HG02885 (cell line): ENCODE results near the gene TMEM128.
"Not testable (repeated sequence)": the region's sequence is repeated elsewhere in the genome, so short reads cannot be mapped to it uniquely, and the experiment has no call there.

Source experiments
- ATAC-seq: cut with Tn5 transposase; IDR thresholded peaks from one replicate; pipeline ENCODE4 v1.9.1; 2021; ENCODE audit warnings: mild to moderate bottlenecking; ENCODE audit not compliant: unreplicated experiment, poor library complexity

TMEM128 gene

DNA sequence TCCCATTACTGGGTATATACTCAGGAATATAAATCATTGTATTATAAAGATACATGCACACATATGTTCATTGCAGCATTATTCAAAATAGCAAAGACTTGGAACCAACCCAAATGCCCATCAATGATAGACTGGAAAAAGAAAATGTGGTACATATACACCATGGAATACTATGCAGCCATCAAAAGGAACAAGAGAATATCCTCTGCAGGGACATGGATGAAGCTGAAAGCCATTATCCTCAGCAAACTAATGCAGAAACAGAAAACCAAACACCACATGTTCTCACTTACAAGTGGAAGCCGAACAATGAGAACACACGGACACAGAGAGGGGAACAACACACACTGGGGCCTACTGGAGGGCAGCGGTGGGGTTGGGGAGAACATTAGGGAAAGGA is 9.7 kb upstream of the TMEM128 start:
- not testable (repeated sequence) for ATAC-seq

DNA sequence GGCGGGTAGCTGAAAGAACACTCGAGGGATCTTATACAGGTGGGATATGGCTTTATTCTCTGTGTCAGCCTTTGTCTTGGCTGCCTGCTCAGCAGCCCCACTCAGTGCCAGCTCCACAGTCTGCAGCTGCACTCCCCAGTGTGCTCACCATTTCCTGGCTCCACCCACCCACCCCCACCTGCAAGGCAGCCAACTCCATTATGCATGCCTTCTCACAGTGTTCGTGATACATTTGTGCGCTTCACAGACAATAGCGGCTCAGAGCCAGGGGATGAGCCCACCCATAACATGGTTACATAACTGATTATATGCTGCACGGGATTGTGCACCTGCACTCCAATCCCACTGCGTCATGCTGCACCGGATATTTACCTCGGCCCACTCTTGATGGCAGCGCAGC is 8.8 kb upstream of the TMEM128 start:
- no peak for ATAC-seq

DNA sequence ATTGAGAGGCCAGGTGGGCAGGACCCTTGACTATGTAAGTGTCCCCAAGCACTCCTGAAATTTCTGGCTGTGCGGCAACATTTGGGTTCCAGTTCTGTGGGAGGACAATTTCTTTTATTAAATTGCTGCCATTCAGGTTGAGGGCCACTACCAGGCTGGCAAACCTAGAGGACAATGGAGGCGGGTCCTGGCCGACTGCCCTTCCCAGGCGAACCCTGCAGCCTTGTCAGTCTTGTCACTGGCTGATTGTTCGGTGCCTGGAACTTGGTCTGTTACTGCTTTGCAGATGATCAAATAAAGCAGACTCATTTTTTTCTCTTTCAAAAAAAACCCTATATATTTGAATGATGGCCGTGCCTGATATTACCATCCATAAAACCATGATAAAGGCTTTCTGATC is 6.6 kb upstream of the TMEM128 start:
- ATAC-seq: no peak

DNA sequence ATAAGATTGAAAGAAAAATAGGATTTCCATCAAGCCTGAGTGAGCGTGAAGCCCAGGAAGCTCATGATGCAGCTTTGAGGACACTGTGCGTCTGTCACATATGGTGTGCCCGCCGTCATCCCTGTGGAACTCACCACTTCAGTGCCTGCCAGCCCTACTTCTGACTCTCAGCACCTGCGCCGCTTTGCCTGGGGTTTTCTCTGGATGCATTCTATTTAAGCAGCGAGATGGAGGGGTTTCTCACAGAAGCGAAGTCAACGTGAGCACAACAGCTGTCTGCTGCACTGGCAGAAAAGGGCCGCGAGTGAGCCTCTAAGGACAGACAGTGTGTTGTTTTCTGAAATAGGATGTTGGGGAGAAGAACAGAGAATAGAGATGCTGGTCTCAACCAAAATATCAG is 6.2 kb upstream of the TMEM128 start:
- ATAC-seq: no peak

DNA sequence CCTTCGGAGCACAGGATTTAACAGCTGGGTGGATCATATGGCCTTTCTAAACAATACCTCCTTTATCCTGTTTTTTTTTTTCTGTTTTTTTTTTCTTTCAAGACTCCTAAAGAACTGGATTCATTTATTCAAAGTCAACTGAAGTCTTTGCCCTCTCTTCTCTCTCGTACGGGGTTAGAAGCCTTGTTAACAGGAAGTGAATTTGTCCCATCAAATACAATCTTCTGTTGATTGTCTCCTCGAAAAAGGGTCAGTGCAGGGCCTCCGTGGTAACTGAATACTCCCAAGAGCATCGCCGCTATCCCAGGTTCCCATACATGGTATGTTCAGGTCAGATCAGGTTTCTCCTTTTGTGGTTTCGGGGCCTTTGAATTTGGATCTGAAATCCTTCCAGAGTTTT is 1.8 kb upstream of the TMEM128 start:
- no peak for ATAC-seq

DNA sequence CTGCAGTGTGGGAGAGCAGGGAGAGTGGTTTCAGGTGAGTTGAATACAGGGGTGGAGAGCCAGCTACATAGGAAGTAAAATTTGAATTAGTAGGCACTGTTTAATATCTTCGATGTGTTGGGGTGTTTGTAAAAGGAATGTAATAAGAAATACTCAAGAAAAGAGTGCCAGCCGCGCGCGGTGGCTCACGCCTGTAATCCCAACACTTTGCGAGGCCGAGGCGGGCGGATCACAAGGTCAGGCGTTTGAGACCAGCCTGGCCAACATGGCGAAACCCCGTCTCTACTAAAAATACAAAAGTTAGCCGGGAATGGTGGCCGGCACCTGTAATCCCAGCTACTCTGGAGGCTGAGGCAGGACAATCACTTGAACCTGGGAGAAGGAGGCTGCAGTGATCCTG is 1.3 kb upstream of the TMEM128 start:
- ATAC-seq: not testable (repeated sequence)

DNA sequence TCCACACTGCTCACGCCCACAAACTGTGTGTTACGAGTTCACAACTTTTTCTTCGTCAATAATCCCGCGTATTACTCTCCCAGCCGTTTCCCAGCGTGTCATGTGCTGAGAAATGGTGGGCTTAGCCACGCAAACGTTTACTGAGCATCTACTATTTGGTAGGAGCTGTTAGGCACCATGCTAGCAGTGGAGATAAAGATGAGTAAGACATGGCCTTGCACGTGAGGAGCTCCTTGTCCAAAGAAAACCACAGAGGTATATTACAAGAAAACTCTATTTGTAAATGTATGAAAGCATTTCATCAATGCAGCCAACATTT is 821 bp upstream of the TMEM128 start:
- no peak for ATAC-seq

DNA sequence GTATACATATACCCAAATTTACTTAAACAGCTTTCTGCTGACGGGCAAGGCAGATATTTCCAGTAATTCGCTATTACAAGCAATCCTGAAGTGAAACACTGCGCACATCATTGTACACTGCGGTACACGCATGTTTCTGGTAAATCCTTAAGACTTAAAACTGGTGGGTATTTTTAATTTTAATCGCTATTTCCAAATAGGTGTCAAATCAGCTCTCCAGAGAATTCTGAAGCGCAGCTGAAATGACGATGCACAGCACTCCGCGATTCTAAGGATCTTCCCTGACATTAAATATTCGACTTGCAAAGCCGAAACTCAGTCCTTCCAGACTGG is 361 bp downstream of the TMEM128 start:
- peak; percentile 3 for ATAC-seq

DNA sequence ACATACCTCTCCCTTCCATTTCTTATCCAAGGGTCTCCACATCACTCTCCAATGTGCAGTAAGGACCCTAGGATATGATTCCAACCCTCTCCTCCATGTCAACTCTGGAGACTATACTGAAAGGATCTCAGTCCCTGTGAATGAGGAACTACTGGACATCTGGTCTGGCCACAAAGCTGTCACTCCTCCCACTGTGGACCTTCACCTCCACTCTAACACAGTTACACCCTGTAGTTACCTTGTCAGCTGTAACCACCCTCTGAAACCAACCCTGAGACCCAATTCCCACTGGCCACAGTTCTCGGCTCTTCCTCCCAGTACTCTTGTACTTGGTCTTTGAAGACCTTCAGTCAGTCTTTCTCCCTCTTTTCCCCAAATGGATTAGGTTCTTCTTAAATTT is 2.9 kb downstream of the TMEM128 start:
- no peak for ATAC-seq

DNA sequence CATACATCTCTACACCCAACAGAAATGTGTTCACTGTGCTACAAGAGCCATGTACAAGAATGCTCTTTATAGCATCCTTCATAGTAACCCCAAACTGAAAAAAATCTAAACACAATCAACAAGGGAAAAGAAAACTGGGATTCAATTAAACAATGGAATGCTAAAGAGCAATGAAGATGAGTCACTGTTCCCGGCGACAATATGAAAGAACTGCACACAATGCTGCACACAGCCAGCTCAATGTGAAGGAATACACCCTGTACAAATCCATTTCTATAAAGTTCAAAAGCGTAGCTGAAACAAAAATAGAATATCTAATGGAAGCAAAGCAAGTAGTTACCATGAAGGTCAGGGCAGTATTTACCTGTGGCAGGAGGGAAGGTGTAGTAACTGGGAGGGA is 8.5 kb downstream of the TMEM128 start:
- ATAC-seq: not testable (repeated sequence)

DNA sequence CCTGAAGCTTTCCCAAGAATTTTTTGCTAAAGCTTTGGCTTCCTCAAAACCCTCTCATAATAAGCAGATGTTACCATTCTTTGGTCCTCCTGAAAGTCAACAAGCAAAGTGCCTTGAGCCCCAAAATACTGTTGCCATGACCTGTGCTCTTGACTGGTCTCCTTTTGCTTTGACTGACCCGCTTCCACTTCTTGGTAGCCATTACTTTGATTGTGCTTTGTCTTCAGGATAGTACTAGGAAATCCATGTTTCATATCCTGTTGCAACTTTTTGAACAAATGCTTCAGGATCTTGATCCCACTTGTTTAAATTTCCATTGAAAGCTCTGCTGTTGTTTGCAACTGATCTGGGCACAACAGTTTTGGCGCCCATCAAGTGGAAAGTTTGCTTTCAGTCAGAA is 14.4 kb downstream of the TMEM128 start:
- no peak for ATAC-seq

DNA sequence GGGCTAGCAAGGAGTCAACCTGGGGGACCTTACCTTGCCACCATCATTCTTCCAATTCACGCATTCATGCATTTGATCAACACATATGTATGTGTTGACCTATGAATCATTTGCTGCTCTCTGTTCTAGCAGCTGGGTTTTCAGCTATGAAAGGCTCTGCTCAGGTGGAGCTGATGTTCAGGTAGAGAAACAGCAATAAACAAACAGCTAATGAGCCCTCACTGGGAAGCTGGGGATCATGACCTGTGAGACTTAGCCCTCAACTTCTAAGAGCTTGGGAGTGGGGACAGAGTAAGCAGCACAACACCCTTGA is 19.7 kb downstream of the TMEM128 start:
- no peak for ATAC-seq

DNA sequence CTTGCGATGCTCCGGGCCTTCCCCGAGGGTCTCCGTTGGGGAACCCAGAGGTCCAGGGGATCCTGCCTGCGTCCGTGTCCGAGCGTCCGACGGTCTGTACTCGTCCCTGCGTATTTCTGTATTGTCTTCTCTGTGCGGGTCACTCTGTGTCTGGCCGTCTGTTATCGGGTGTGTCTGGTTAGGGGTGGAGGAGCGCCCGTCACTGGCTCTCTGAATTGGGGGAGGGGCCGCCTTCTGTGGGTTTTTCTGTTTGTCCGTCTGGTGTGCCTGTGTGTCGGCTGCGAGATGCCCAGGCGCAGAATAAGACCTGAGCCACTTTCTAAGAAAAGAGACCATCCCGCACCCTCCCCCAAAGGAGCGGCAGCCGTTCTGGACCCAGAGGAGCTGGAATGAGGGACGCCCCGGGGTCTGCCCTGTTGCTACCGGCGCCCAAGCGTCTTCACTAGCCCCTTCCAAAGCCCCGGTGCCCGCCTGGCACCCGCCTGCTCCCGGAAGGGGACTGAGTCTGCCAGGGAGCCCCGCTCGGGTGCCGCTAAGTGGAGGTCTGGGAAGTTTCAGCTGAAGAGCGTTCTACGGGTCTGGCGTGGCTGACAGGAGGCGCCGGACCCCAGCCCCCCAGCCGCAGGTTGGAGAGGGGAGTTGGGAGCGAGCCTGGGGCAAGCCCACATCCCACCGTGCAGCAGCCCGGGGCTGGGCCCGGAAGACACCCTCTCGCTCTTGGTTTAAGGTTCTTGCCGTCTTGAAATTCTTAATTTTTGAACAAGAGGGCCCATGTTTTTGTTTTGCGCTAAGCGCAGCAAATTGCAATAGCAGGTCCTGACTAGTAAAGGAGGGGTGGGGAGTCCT is 20.3 kb downstream of the TMEM128 start:
- ATAC-seq: no peak

DNA sequence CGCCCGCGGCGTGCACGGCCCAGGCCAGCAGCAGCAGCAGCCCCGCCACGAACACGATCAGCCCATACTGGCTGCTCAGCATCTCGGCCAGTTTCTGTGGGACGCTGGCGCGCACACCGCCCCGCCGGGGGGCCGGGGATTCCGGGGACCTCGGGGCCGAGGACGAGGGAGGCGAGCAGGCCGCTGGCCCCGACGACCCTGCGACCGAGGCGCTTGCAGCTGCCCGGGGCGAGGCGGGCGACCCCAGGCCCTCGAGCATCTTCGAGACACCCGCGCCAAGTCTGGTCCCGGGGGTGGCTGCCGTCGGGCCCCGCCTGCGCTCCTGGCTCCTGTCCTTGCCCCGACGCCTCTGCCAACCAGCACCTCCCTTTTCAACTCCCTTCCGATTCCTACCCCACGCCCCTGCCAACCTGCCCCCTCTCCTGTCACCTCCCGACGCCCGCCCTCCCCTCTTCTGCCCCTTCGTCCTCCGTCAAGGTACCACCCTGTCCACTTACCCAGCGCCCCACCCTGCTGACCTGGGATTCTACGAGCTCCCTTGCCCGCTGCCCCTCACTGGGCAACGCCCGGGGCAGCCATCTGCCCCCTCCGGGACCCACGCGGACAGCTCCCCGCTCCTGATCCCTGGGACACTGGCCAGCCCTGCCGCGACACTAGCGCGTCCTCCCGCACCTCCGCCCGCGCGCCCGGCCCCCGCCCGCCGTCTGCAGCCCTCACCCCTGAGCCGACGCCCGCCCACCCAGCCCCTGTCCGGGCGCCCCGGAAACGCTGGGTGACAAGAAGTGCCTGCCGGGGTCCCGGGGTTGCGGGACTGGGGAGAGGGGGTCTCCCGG is 21.2 kb downstream of the TMEM128 start, which contains the start of gene OTOP1:
OTOP1 (minus strand) TSS at position 324 of the 833 bp plus-strand sequence; CDS start at position 259, 65 bp downstream.
- no peak for ATAC-seq

DNA sequence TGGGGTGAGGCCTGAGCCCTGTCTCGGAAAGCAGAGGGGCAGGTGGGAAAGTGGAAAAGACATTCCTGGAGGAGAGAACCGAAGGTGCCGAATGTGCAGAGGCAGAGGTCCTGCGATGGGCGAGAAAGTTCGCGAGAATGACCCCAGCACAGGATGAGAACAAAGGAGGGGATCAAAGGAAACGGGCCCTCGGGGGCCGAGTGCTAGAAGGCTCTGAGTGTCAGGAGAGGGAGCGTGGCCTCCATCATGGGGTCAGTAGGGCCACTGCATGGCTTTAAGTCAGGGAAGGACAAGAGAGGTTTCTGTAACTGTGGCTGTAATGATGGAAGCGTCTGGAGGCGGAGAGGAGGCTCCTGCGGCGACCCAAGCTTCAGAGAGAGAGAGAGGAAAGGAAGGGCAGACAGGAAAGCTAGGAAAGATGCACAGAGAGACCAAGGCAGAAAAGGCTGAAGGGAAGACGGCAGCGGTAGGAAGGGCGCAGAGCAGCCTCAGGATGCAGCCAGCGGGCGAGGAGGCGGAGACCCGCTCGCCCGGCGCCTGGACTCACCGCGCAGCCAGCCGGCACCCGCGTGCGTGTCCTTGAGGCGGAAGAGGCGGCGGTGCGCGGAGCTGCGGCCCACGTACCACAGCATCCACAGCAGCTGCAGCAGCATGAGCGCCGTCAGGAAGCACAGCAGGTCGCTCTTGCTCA is 22.0 kb downstream of the TMEM128 start:
- ATAC-seq: no peak

DNA sequence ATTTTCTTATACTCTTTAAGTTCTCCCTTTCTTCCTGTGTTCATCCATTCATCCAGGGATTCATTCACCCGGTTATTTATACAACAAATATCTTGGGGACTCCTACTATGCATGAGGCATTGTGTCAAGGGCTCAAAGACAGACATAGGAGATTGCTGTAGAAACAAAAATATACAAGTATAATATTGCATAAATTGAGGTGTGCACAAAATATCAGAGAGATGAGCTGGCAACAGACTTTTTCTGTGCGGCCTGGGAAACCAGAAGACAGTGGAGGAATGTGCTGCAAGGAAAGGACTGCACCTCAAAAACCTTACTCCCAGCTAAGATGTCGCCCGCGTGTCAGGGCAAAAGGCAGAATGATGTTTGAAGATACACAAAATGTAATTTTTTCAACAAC is 30.9 kb downstream of the TMEM128 start:
- no peak for ATAC-seq

DNA sequence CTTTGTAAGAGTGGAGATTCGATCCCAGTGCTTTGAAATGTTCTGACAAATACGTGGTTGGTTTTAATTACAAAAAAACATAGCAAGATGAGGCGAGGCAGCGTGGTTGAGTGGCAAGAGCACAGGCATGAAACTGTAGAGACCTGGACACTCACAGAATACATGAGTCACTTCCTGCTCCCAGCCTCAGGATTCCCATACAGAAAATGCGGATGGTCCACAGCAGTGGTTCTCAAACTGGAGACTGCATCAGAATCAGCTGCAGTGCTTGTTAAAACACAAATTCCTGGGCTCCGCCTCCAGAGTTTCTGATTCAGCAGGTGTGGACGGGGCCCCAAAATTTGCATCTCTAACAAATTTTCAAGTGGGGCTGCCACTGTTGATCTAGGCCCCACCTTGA is 31.4 kb downstream of the TMEM128 start:
- ATAC-seq: no peak

DNA sequence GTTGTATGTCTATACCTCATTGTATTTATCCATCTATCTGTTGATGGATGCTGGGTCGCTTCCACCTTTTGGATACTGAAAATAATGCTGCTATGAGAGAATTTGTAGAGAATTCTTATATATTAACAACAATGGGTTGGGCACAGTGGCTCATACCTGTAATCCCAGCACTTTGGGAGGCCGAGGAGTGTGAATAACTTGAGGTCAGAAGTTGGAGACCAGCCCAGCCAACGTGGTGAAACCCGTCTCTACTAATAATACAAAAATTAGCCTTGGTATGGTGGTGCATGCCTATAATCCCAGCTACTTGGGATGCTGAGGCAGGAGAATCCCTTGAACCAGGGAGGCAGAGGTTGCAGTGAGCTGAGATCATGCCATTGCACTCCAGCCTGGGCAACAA is 34.3 kb downstream of the TMEM128 start:
- not testable (repeated sequence) for ATAC-seq

DNA sequence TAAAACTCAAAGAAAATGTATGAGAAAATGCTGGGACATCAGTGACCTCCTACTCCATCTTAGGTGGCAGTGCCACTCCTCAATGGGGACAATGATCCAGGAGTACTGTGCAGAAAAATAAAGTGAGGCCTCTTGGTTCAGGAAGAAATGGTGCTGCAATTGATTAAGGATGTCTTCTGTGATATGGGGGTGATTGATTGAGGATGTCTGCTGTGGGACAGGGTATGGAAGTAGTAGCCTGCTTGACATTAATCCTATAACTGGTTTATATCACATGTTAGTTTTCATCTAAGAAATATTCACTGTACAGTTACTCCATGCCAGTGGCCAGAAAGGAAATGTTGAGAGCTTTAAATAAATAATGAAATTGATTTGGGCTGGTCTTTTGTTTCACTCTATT is 41.8 kb downstream of the TMEM128 start:
- no peak for ATAC-seq

DNA sequence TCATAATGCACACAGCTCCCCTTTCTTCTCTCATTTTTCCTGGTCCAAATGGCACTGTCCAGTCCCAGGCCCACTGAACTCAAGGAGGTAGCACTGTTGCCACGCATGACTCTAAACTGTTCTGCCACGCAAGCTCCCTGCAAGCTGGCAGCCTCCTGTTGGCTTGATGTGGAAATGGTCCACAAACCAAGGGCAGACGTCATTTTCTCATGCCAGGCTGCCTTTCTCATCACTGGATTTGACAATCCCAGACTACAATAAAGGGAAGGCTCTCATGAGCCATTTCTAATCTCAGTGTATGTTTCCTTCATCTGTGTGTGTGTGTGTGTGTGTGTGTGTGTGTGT is 43.6 kb downstream of the TMEM128 start:
- no peak for ATAC-seq

DNA sequence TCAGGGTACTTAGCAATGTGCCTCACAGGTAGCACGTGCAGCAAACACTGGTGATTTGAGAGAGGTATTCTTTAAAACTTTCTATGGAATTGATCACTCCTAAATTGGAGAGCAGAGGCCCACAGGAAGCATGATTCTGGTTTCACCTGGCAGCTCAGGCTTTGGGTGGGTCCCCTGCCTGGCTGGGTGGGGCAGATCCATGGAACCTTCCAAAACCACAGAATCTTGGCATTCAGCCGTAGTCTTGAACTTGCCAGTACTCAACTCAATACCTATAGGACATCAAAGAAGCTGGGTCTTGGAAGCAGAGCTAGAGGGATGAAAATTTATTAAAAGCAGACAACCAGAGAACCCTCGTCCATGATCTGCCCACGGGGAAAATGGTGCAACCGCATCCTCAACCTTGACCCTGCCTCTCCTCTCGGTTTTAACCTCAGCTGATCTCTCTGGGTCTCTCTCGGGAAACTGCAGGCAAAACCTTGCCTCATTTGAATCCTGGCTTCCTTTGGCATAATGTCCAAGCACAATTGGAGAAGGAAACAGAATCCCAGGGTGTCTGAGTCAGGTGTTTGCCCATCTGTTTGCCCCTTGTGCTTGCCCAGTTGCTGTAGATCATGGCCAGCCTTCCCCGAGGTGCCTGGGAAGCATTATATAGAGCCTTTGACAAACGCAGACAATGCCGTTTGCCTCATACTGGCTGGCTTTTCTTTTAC is 44.2 kb downstream of the TMEM128 start:
- no peak for ATAC-seq
